HepG2 (cell line): ENCODE results near the gene TELO2. TPM values are rescaled to one million over a fixed set of nuclear protein-coding genes. Genes with fewer than 3 reads are reported as not detected.

Experiments
- ATAC-seq: fragments of 200-7000 bp; cut with Tn5 transposase; 3 replicates; pipeline ENCODE4 v1.9.1; 2020; ENCODE audit warnings: mild to moderate bottlenecking, moderate library complexity
- BruUV-seq: library from RNA; stranded (reverse); fragments of 400-500 nt; replicated peaks from 2 replicates; lab custom pipeline; 2021; lab: Mats Ljungman, UMichigan
- CTCF ChIA-PET: fragments of 300-600 bp; formaldehyde crosslinking; extraction: SDS; loops from one replicate; lab custom pipeline; 2021; ENCODE audit warnings: low total read pairs, inconsistent platforms, low intra/inter-chr PET ratio; lab: Yijun Ruan, JAX
- POLR2A ChIA-PET: fragments of 350-600 bp; sonication (Branson Sonifier 250); formaldehyde crosslinking; loops from one replicate; lab custom pipeline; 2020; ENCODE audit warnings: antibody characterized with exemption, inconsistent platforms; lab: Yijun Ruan, JAX
- DNase-seq: peaks from one replicate; pipeline ENCODE4 v3.0.0-alpha.2; 2015; ENCODE audit warnings: low spot score
- FAIRE-seq: peaks from 3 replicates; lab custom pipeline; 2011; peaks lifted over from hg19 to GRCh38; lab: Jason Lieb, UNC
- H2AFZ ChIP-seq: one replicate; pipeline ENCODE4 v1.6.1; 2011; ENCODE audit warnings: low read length, inconsistent platforms
- H3K27ac ChIP-seq: fragments of 300-600 bp; 3 replicates; pipeline ENCODE4 v1.8.0; 2011; ENCODE audit warnings: mixed run types, mild to moderate bottlenecking, mixed read lengths, low read length, inconsistent platforms; ENCODE audit not compliant: insufficient read depth; ENCODE audit errors: extremely low read length
- H3K27me3 ChIP-seq, 2 experiments: fragments of 200-600 bp in 1 of 2; 2 replicates in 1 of 2; 3 replicates in 1 of 2; pipeline versions ENCODE4 v1.6.0 to v1.8.0; 2011; ENCODE audit warnings: low read length in 2 of 2, mild to moderate bottlenecking in 2 of 2, moderate library complexity in 2 of 2, inconsistent platforms in 1 of 2; ENCODE audit not compliant: insufficient read depth in 2 of 2, control insufficient read depth in 1 of 2
- H3K36me3 ChIP-seq, 2 experiments: fragments of 200-600 bp in 1 of 2; replicated peaks in 1 of 2; 2 replicates in 1 of 2; 3 replicates in 1 of 2; pipeline versions ENCODE4 v1.5.1 to v1.8.0; 2011; ENCODE audit warnings: low read length in 2 of 2, inconsistent platforms in 1 of 2; ENCODE audit not compliant: insufficient read depth in 2 of 2, control insufficient read depth in 1 of 2
- H3K4me1 ChIP-seq: 2 replicates; pipeline ENCODE4 v1.5.1; 2012; ENCODE audit warnings: low read length, inconsistent platforms; ENCODE audit not compliant: insufficient read depth
- H3K4me2 ChIP-seq: 2 replicates; pipeline ENCODE4 v1.6.0; 2011; ENCODE audit warnings: low read depth, low read length, inconsistent platforms
- H3K4me3 ChIP-seq, 3 experiments: fragments of 200-600 bp in 1 of 3; sonication (generic), shearing (Covaris generic) in 1 of 3; replicated peaks in 1 of 3; 2 replicates each; pipeline ENCODE4 v1.5.1; 2011 to 2016; ENCODE audit warnings: low read length in 3 of 3, inconsistent platforms in 2 of 3, low read depth in 2 of 3, mild to moderate bottlenecking in 2 of 3, control low read depth in 1 of 3, mixed read lengths in 1 of 3; ENCODE audit not compliant: insufficient read depth in 1 of 3
- H3K79me2 ChIP-seq: one replicate; pipeline ENCODE4 v1.6.1; 2011; ENCODE audit warnings: low read length, inconsistent platforms; ENCODE audit not compliant: insufficient read depth
- H3K9ac ChIP-seq: 2 replicates; pipeline ENCODE4 v1.6.0; 2011; ENCODE audit warnings: mild to moderate bottlenecking, low read depth, low read length, inconsistent platforms; ENCODE audit not compliant: insufficient read depth
- H3K9me3 ChIP-seq: 2 replicates; pipeline ENCODE4 v1.5.1; 2012; ENCODE audit warnings: mild to moderate bottlenecking, low read length
- H4K20me1 ChIP-seq: 2 replicates; pipeline ENCODE4 v1.6.0; 2011; ENCODE audit warnings: inconsistent platforms, mild to moderate bottlenecking, low read length, moderate library complexity; ENCODE audit not compliant: insufficient read depth
- GATAD2A ChIP-seq: IDR thresholded peaks from 2 replicates; pipeline ENCODE4 v1.6.1; 2016
- POLR2AphosphoS5 ChIP-seq: IDR thresholded peaks from 2 replicates; pipeline ENCODE4 v1.6.1; 2012; ENCODE audit warnings: low read depth, low read length
- RXRA ChIP-seq: sonication (generic); formaldehyde crosslinking; IDR thresholded peaks from 2 replicates; pipeline ENCODE4 v1.5.1; 2020; ENCODE audit warnings: missing genetic modification reagents
- THRA ChIP-seq: sonication (generic); formaldehyde crosslinking; IDR thresholded peaks from 2 replicates; pipeline ENCODE4 v1.4.0; 2020; ENCODE audit warnings: missing genetic modification reagents, borderline replicate concordance
- WGBS: methylation state at CpG from one replicate; pipeline ENCODE4 v1.1.6; 2017; ENCODE audit warnings: low lambda C conversion rate; 5-methylcytosine and 5-hydroxymethylcytosine counted together
- in situ Hi-C: cut with HindIII; loops from 2 replicates; pipeline ENCODE4 v1.10.0; 2017; ENCODE audit warnings: low pct_unique_long_range_greater_than_20kb; ENCODE audit not compliant: extremely low pct_ligation_motif_present
- intact Hi-C: fragments of 100-400 bp; cut with micrococcal nuclease; formaldehyde crosslinking; loops from one replicate; pipeline ENCODE4 v1.10.0; 2022; ENCODE audit not compliant: unreplicated experiment
- polyA plus RNA-seq, 8 experiments: library from polyadenylated mRNA; depleted of rRNA in 3 of 8; stranded (reverse) in 7 of 8; unstranded in 1 of 8; fragments of >200 nt; fragmentation: Illumina TruSeq in 4 of 8; extraction: Trizol in 4 of 8; gene quantifications; 2 replicates each; pipeline versions ENCODE4 v1.2.1 to v1.2.3, GENCODE V29; 2011 to 2016; ENCODE audit warnings: low read depth in 4 of 8, missing spikeins in 1 of 8, mixed read lengths in 1 of 8; ENCODE audit not compliant: insufficient read depth in 1 of 8
- total RNA-seq, 5 experiments: library from RNA; depleted of rRNA; stranded (reverse); fragments of >200 nt; fragmentation: Illumina TruSeq; extraction: Trizol; gene quantifications; 2 replicates each; pipeline ENCODE4 v1.2.3, GENCODE V29; 2016; ENCODE audit warnings: low read depth in 1 of 5
- TF ChIP-seq, protein P1 (sequence below): sonication (generic); formaldehyde crosslinking; IDR thresholded peaks from 2 replicates; pipeline ENCODE4 v1.4.0; 2020; ENCODE audit warnings: mild to moderate bottlenecking, missing genetic modification reagents

The TELO2 gene
- total and polyA plus RNA-seq, 2 of the 13 experiments (the other 11 are each of a cell fraction or from before 2014, with no cell fraction given) = 10.1 to 17.9 TPM

GRCh38 chr16:1505912-1506311 lies 12.8 kb downstream of the TELO2 start (continued):
- TF ChIP-seq, protein P1, sequence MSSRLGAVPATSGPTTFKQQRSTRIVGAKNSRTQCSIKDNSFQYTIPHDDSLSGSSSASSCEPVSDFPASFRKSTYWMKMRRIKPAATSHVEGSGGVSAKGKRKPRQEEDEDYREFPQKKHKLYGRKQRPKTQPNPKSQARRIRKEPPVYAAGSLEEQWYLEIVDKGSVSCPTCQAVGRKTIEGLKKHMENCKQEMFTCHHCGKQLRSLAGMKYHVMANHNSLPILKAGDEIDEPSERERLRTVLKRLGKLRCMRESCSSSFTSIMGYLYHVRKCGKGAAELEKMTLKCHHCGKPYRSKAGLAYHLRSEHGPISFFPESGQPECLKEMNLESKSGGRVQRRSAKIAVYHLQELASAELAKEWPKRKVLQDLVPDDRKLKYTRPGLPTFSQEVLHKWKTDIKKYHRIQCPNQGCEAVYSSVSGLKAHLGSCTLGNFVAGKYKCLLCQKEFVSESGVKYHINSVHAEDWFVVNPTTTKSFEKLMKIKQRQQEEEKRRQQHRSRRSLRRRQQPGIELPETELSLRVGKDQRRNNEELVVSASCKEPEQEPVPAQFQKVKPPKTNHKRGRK (CRISPR knock-in tag) = no peak
- TF ChIP-seq RXRA (CRISPR knock-in tag) = no peak
- TF ChIP-seq GATAD2A = no peak
- TF ChIP-seq, all 625 proteins: peak for 0

- POLR2A ChIA-PET = no interaction called here
- Histone ChIP-seq H4K20me1 (no peaks in the 10 kb centered on the region), H3K9me3 (no peaks in the 10 kb centered on the region), H3K4me2 (no peak overlapping the region)
- in situ Hi-C loops = no loop called here
- no peak for FAIRE-seq
- TF ChIP-seq THRA (CRISPR knock-in tag) = no peak
- TF ChIP-seq POLR2AphosphoS5 = no peak
- TF ChIP-seq, all 625 proteins: peak for 0
- ATAC-seq = no peak
- intact Hi-C loops = no loop called here
- Histone ChIP-seq H3K27ac (no peak overlapping the region), H3K4me3 (no peak overlapping the region), H3K36me3 (peaks cover 10 to 20% of the 10 kb centered on the region in 2 experiments; a peak in 2 of 5 replicates), H3K27me3 (no peaks in the 10 kb centered on the region), H3K79me2 (no peaks in the 10 kb centered on the region), H2AFZ (no peak overlapping the region), H3K4me1 (no peaks in the 10 kb centered on the region), H3K9ac (no peak overlapping the region)
- 100% methylated on average over 7 of the region's 37 CpGs for WGBS
- no TSS peak for BruUV-seq
- DNase-seq = no peak
- CTCF ChIA-PET = no interaction called here
Measured at GRCh38 chr16:1506494-1507213, 13.5 kb downstream of the TELO2 start.
